H1 (cell line): Measurements from ENCODE around the gene ABCF2. TPM values are rescaled to one million over a fixed set of nuclear protein-coding genes. Genes with fewer than 3 reads are reported as not detected.
A peak's percentile ranks its signal among the peaks of the same experiment; 100 is the strongest.

Source experiments
- CTCF ChIA-PET: fragments of 300-600 bp; sonication (Branson Sonifier 250); formaldehyde crosslinking; loops from one replicate; lab custom pipeline; 2021; ENCODE audit not compliant: partially characterized antibody; lab: Charles Lee
- POLR2A ChIA-PET: fragments of 300-600 bp; sonication (Branson Sonifier 250); formaldehyde crosslinking; loops from one replicate; lab custom pipeline; 2021; ENCODE audit warnings: inconsistent platforms; ENCODE audit not compliant: partially characterized antibody; lab: Charles Lee
- DNase-seq, 2 experiments: peaks; one replicate each; pipeline versions ENCODE4 v3.0.0 to v3.0.0-alpha.2; 2010 to 2022; ENCODE audit warnings: low spot score in 2 of 2, low read depth in 1 of 2, mixed read lengths in 1 of 2
- FAIRE-seq: peaks from 2 replicates; lab custom pipeline; 2011; peaks lifted over from hg19 to GRCh38; lab: Jason Lieb, UNC
- H2AFZ ChIP-seq: 2 replicates; pipeline ENCODE4 v1.8.1; 2012; ENCODE audit warnings: low read length, inconsistent platforms
- H2AK5ac ChIP-seq: 2 replicates; pipeline ENCODE4 v1.6.1; 2013; ENCODE audit warnings: low read depth, low read length
- H2BK120ac ChIP-seq: replicated peaks from 2 replicates; pipeline ENCODE3; 2013; ENCODE audit warnings: low read depth, low read length, inconsistent platforms
- H2BK12ac ChIP-seq: 2 replicates; pipeline ENCODE4 v1.6.1; 2013; ENCODE audit warnings: low read depth, low read length
- H2BK15ac ChIP-seq: 2 replicates; pipeline ENCODE4 v1.6.1; 2013; ENCODE audit warnings: low read length
- H2BK20ac ChIP-seq: 2 replicates; pipeline ENCODE4 v1.6.1; 2013; ENCODE audit warnings: low read length
- H2BK5ac ChIP-seq: 2 replicates; pipeline ENCODE4 v1.6.1; 2013; ENCODE audit warnings: low read depth, low read length
- H3K14ac ChIP-seq: 2 replicates; pipeline ENCODE4 v1.6.1; 2013; ENCODE audit warnings: inconsistent platforms; ENCODE audit not compliant: insufficient read length
- H3K18ac ChIP-seq: 2 replicates; pipeline ENCODE4 v1.6.1; 2013; ENCODE audit warnings: low read length; ENCODE audit errors: extremely low read depth
- H3K23ac ChIP-seq: 2 replicates; pipeline ENCODE4 v1.6.1; 2013; ENCODE audit warnings: inconsistent platforms; ENCODE audit not compliant: insufficient read length
- H3K23me2 ChIP-seq: 2 replicates; pipeline ENCODE4 v1.6.1; 2013; ENCODE audit warnings: low read depth, low read length
- H3K27ac ChIP-seq: 2 replicates; pipeline ENCODE4 v1.6.1; 2011; ENCODE audit warnings: low read depth, low read length, inconsistent platforms
- H3K27me3 ChIP-seq, 4 experiments: replicated peaks in 1 of 4; 1 replicate in 1 of 4; 2 replicates in 3 of 4; pipeline versions ENCODE4 v1.6.1 to v1.8.1; 2011 to 2013; ENCODE audit warnings: low read length in 3 of 4, mild to moderate bottlenecking in 3 of 4, inconsistent platforms in 2 of 4, mixed read lengths in 2 of 4, moderate library complexity in 1 of 4; ENCODE audit not compliant: control insufficient read depth in 3 of 4, insufficient read depth in 3 of 4; ENCODE audit errors: extremely low read depth in 1 of 4
- H3K36me3 ChIP-seq, 4 experiments: 2 replicates each; pipeline versions ENCODE4 v1.6.1 to v1.8.1; 2011 to 2013; ENCODE audit warnings: mild to moderate bottlenecking in 4 of 4, low read length in 3 of 4, moderate library complexity in 2 of 4, control low read depth in 1 of 4, inconsistent platforms in 1 of 4; ENCODE audit not compliant: insufficient read depth in 4 of 4, control insufficient read depth in 2 of 4
- H3K4ac ChIP-seq: replicated peaks from 2 replicates; pipeline ENCODE3; 2013; ENCODE audit warnings: low read length, low read depth, mixed read lengths, inconsistent platforms; ENCODE audit not compliant: insufficient read length
- H3K4me1 ChIP-seq, 4 experiments: replicated peaks in 1 of 4; 1 replicate in 1 of 4; 2 replicates in 3 of 4; pipeline versions ENCODE4 v1.6.1 to v1.8.1; 2011 to 2013; ENCODE audit warnings: low read length in 3 of 4, inconsistent platforms in 2 of 4, mixed read lengths in 1 of 4; ENCODE audit not compliant: insufficient read depth in 4 of 4, control insufficient read depth in 3 of 4
- H3K4me2 ChIP-seq, 2 experiments: 2 replicates each; pipeline versions ENCODE4 v1.6.1 to v1.8.1; 2011 to 2013; ENCODE audit warnings: low read depth in 2 of 2, low read length in 2 of 2, control low read depth in 1 of 2, inconsistent platforms in 1 of 2, mild to moderate bottlenecking in 1 of 2; ENCODE audit not compliant: insufficient read depth in 1 of 2
- H3K4me3 ChIP-seq, 4 experiments: fragments of 200-600, 300-600 bp in 1 of 4; sonication (generic), shearing (Covaris generic), sonication (Bioruptor Twin) in 1 of 4; 2 replicates each; pipeline versions ENCODE4 v1.5.1 to v1.8.1; 2011 to 2016; ENCODE audit warnings: low read length in 4 of 4, low read depth in 3 of 4, control low read depth in 2 of 4, inconsistent platforms in 2 of 4, mild to moderate bottlenecking in 2 of 4, mixed read lengths in 1 of 4, moderate library complexity in 1 of 4; ENCODE audit not compliant: insufficient read depth in 2 of 4; ENCODE audit errors: extremely low read depth in 1 of 4
- H3K56ac ChIP-seq: replicated peaks from 2 replicates; pipeline ENCODE3; 2013; ENCODE audit warnings: low read depth, mild to moderate bottlenecking, mixed read lengths, low read length, inconsistent platforms; ENCODE audit not compliant: insufficient read length
- H3K79me1 ChIP-seq: 2 replicates; pipeline ENCODE4 v1.6.1; 2013; ENCODE audit warnings: low read depth, low read length, control low read depth
- H3K79me2 ChIP-seq, 2 experiments: 2 replicates each; pipeline versions ENCODE4 v1.6.1 to v1.8.1; 2012 to 2013; ENCODE audit warnings: low read length in 2 of 2, mild to moderate bottlenecking in 2 of 2, inconsistent platforms in 1 of 2; ENCODE audit not compliant: insufficient read depth in 2 of 2, control insufficient read depth in 1 of 2
- H3K9ac ChIP-seq, 4 experiments: replicated peaks in 1 of 4; 1 replicate in 1 of 4; 2 replicates in 3 of 4; pipeline versions ENCODE4 v1.6.1 to v1.8.1; 2011 to 2013; ENCODE audit warnings: low read depth in 3 of 4, low read length in 3 of 4, control low read depth in 2 of 4, mild to moderate bottlenecking in 2 of 4, moderate library complexity in 2 of 4, inconsistent platforms in 1 of 4; ENCODE audit errors: extremely low read depth in 1 of 4
- H3K9me3 ChIP-seq, 2 experiments: 2 replicates each; pipeline versions ENCODE4 v1.6.1 to v1.8.1; 2012 to 2013; ENCODE audit warnings: mild to moderate bottlenecking in 2 of 2, moderate library complexity in 2 of 2, control low read depth in 1 of 2, inconsistent platforms in 1 of 2, low read depth in 1 of 2, low read length in 1 of 2, mixed read lengths in 1 of 2; ENCODE audit not compliant: insufficient read depth in 2 of 2
- H4K20me1 ChIP-seq, 2 experiments: replicated peaks in 1 of 2; 2 replicates each; pipeline versions ENCODE3 to v1.8.1; 2011 to 2013; ENCODE audit warnings: inconsistent platforms in 2 of 2, low read length in 2 of 2, mild to moderate bottlenecking in 1 of 2; ENCODE audit not compliant: insufficient read depth in 2 of 2, control insufficient read depth in 1 of 2
- H4K5ac ChIP-seq: 2 replicates; pipeline ENCODE4 v1.6.1; 2013; ENCODE audit warnings: low read length, low read depth, mixed read lengths, inconsistent platforms; ENCODE audit not compliant: insufficient read length
- H4K8ac ChIP-seq: 2 replicates; pipeline ENCODE4 v1.8.0; 2013; ENCODE audit warnings: mild to moderate bottlenecking, moderate library complexity, low read length, inconsistent platforms; ENCODE audit not compliant: insufficient read depth; ENCODE audit errors: extremely low read depth
- H4K91ac ChIP-seq: replicated peaks from 2 replicates; pipeline ENCODE3; 2013; ENCODE audit warnings: low read length, mixed read lengths, inconsistent platforms; ENCODE audit not compliant: insufficient read length
- BCL11A ChIP-seq, 2 experiments: IDR thresholded peaks; one replicate each; pipeline ENCODE4 v1.6.1; 2011; ENCODE audit warnings: low read depth in 2 of 2, low read length in 2 of 2, mild to moderate bottlenecking in 2 of 2
- CEBPB ChIP-seq: IDR thresholded peaks from 2 replicates; pipeline ENCODE4 v1.6.1; 2012; ENCODE audit warnings: low read depth, low read length
- CTBP2 ChIP-seq: IDR thresholded peaks from 2 replicates; pipeline ENCODE4 v1.7.0; 2011; ENCODE audit warnings: borderline replicate concordance, mild to moderate bottlenecking, moderate library complexity, mixed read lengths, low read length; ENCODE audit not compliant: insufficient read depth, insufficient read length
- E2F6 ChIP-seq: IDR thresholded peaks from 2 replicates; pipeline ENCODE4 v1.6.1; 2012; ENCODE audit warnings: inconsistent platforms
- EZH2 ChIP-seq: fragments of 200-600 bp; sonication (generic); IDR thresholded peaks from 2 replicates; pipeline ENCODE4 v1.7.1; 2012; ENCODE audit warnings: low read depth, mild to moderate bottlenecking, moderate library complexity, low read length, inconsistent platforms; ENCODE audit not compliant: severe bottlenecking
- JUN ChIP-seq: IDR thresholded peaks from 2 replicates; pipeline ENCODE4 v1.6.1; 2011; ENCODE audit warnings: low read depth, mild to moderate bottlenecking, improper control_type of control experiment, low read length
- KDM5A ChIP-seq: fragments of 200-600 bp; IDR thresholded peaks from 2 replicates; pipeline ENCODE4 v1.7.1; 2012; ENCODE audit warnings: mild to moderate bottlenecking, low read length, inconsistent platforms, mixed read lengths
- NANOG ChIP-seq: IDR thresholded peaks from 2 replicates; pipeline ENCODE4 v1.6.1; 2011; ENCODE audit warnings: low read length, low read depth, mild to moderate bottlenecking, inconsistent platforms; ENCODE audit not compliant: insufficient read depth, poor library complexity, severe bottlenecking
- NRF1 ChIP-seq: IDR thresholded peaks from 2 replicates; pipeline ENCODE4 v1.6.1; 2011; ENCODE audit warnings: mild to moderate bottlenecking, low read depth, low read length, improper control_type of control experiment
- RAD21 ChIP-seq, 2 experiments: IDR thresholded peaks in 1 of 2; conservative IDR thresholded peaks in 1 of 2; 2 replicates each; pipeline ENCODE4 v1.6.1; 2011; ENCODE audit warnings: low read depth in 2 of 2, low read length in 2 of 2, improper control_type of control experiment in 1 of 2, inconsistent platforms in 1 of 2, mild to moderate bottlenecking in 1 of 2, moderate library complexity in 1 of 2
- SIX5 ChIP-seq: IDR thresholded peaks from 2 replicates; pipeline ENCODE4 v1.6.1; 2011; ENCODE audit warnings: mild to moderate bottlenecking, low read depth, low read length
- SUZ12 ChIP-seq: fragments of 200-600 bp; sonication (generic); IDR thresholded peaks from 2 replicates; pipeline ENCODE4 v1.6.1; 2012; ENCODE audit warnings: mild to moderate bottlenecking, inconsistent platforms, low read length, moderate library complexity, mixed read lengths
- WGBS, 2 experiments: shearing (Covaris generic) in 1 of 2; methylation state at CpG; one replicate each; pipeline versions ENCODE4 v1.1.6 to v1.1.7; 2013 to 2015; ENCODE audit warnings: low lambda C conversion rate in 2 of 2, mixed read lengths in 2 of 2, inconsistent platforms in 1 of 2, low coverage in 1 of 2, missing lambda C conversion rate in 1 of 2; ENCODE audit not compliant: insufficient replicate concordance in 2 of 2, insufficient coverage in 1 of 2, insufficient read length in 1 of 2; ENCODE audit errors: extremely low coverage in 1 of 2, missing lambda C conversion rate in 1 of 2; 5-methylcytosine and 5-hydroxymethylcytosine counted together
- polyA plus RNA-seq, 7 experiments: library from polyadenylated mRNA; depleted of rRNA in 3 of 7; stranded (reverse) in 5 of 7; unstranded in 2 of 7; fragments of >200 nt in 5 of 7; fragments of 200-250 nt in 2 of 7; gene quantifications; 1 replicate in 5 of 7; 2 replicates in 1 of 7; 4 replicates in 1 of 7; pipeline versions ENCODE4 v1.2.1 to v1.2.3, GENCODE V29; 2011 to 2013; ENCODE audit warnings: missing spikeins in 2 of 7, mixed read lengths in 2 of 7
- total RNA-seq: library from RNA; stranded (reverse); fragmentation: NEBNext Ultra II Directional; extraction: Animal tissue kit (Norgen Biotek cat#: 25700); gene quantifications from 2 replicates; pipeline ENCODE4 v1.2.1, GENCODE V29; 2021

The ABCF2 gene
- total and polyA plus RNA-seq, 2 of the 8 experiments (the other 6 are each of a cell fraction or from before 2014, with no cell fraction given), result 28.0 to 55.0 TPM

- H2BK120ac ChIP-seq, result no peak overlapping the region
- H3K4me3 ChIP-seq, result no peak overlapping the region
- H2BK5ac ChIP-seq, result no peak overlapping the region
- H4K8ac ChIP-seq, result no peak overlapping the region; the same call in 1 of the 2 replicates
- no peaks in the 10 kb centered on the region for H3K36me3 ChIP-seq
- no peaks in the 10 kb centered on the region for H3K79me1 ChIP-seq
- POLR2A ChIA-PET, result interaction anchor here (0.9 to 1.7 kb wide), 3 partner anchors 12 to 45 kb away, joined by 3 to 5 read pairs (median 4); partner anchors contain the start of gene H2BK1
- H4K20me1 ChIP-seq, result no peaks in the 10 kb centered on the region
- WGBS, 2 experiments, result 80% methylated on average over 7 of the region's 7 CpGs; no CpG with 5 or more reads in 1 of the 2 experiments
- no peak for DNase-seq
- no peak overlapping the region for H3K4me2 ChIP-seq
- no peak overlapping the region for H3K23ac ChIP-seq
- 0 out of 2 replicates have a peak overlapping the region, but pooled peaks have one; percentile 39 for H2AK5ac ChIP-seq
- H4K5ac ChIP-seq, result no peak overlapping the region
- no peak overlapping the region for H4K91ac ChIP-seq
- H3K4ac ChIP-seq, result no peak overlapping the region
- H3K18ac ChIP-seq, result no peak overlapping the region
- no peak overlapping the region for H2AFZ ChIP-seq
- no peak overlapping the region for H3K14ac ChIP-seq
- no peak overlapping the region for H2BK20ac ChIP-seq
- H2BK12ac ChIP-seq, result no peak overlapping the region; the same call in 1 of the 2 replicates
- H3K56ac ChIP-seq, result no peak overlapping the region
- H3K9ac ChIP-seq, result no peak overlapping the region
- FAIRE-seq, result no peak
- H3K23me2 ChIP-seq, result peaks cover 13% of the 10 kb centered on the region; the same call in 1 of the 2 replicates
- CTCF ChIA-PET, result interaction anchor here (0.6 to 3.3 kb wide), 5 partner anchors 10 to 46 kb away, joined by 3 to 21 read pairs (median 4); no protein-coding TSS in a partner anchor
- no peak overlapping the region for H3K27ac ChIP-seq
- no peaks in the 10 kb centered on the region for H3K9me3 ChIP-seq
- H2BK15ac ChIP-seq, result no peak overlapping the region
- no peaks in the 10 kb centered on the region for H3K79me2 ChIP-seq
- peaks cover 3 to 25% (median 19%) of the 10 kb centered on the region in 4 experiments for H3K27me3 ChIP-seq
- H3K4me1 ChIP-seq, result peaks cover 0 to 23% (median 16%) of the 10 kb centered on the region in 4 experiments; a peak in 6 of 7 replicates
- TF ChIP-seq RAD21 (IDR thresholded peaks at IDR 0.05 in 1 of 2, conservative IDR thresholded peaks at IDR 0.05 in 1 of 2; ENCODE audit: low read depth in 2 of 2, low read length in 2 of 2), result no peak
- no peak for TF ChIP-seq CEBPB
- TF ChIP-seq EZH2, result no peak
- no peak for TF ChIP-seq NRF1
- no peak for TF ChIP-seq CTBP2
- no peak for TF ChIP-seq BCL11A (IDR thresholded peaks at IDR 0.05; ENCODE audit: low read depth in 2 of 2, low read length in 2 of 2)
- no peak for TF ChIP-seq JUN
- no peak for TF ChIP-seq E2F6
- TF ChIP-seq NANOG, result no peak
- no peak for TF ChIP-seq KDM5A
- TF ChIP-seq SUZ12, result no peak
- TF ChIP-seq SIX5, result no peak
These were observed 28.4 kb upstream of the ABCF2 start for GRCh38 chr7:151255390-151255789.
